A549 treated with dexamethasone at 1 μM for 4 hours (cell line): ENCODE results near the gene DCUN1D4. TPM values are rescaled to one million over a fixed set of nuclear protein-coding genes. Genes with fewer than 3 reads are reported as not detected.

ENCODE experiments used
- total RNA-seq: library from RNA; stranded (reverse); fragments of 200-300 nt; extraction: Qiagen RNA extraction; gene quantifications from 5 replicates; pipeline ENCODE4 v1.2.3, GENCODE V29; 2022

The DCUN1D4 gene
- 10.5 to 22.4 TPM (median 18.2 TPM) in 5 replicates for total RNA-seq

DNA sequence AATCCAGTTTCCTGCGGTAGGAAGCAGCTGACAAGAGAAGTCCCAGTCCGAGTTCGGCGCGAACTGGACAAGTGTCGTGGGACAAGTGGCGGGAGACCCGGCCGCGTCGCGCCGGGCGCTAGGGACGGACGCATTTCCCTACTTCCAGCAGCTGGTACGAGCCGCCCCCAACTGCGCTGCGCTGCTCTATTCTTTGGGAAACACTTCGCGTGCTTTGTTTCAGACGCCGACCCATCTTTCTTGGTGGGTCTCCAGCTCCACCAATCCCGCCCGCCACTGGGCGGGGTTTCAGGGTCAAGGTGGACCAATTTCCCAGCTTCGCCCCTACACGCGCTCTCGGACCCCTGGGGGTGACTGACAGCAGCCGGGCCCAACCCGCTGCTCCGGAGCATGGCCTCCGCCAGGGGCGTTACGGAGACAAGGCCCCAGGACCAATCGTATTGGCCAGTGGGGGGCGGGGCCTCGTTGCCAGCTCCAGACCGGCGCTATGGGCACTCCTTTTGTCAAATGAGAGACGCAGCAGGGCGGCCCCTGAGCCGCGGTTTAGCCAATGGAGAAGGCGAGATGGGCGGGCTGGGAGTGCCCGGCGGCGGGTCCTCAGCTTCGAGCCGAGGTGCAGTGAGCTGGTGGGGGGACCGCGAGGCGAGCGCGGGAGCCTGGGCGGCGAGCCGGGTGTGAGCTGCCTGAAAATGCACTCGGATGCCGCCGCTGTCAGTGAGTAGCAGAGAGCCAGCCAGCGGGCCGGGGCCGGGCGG, at the start of gene DCUN1D4:
DCUN1D4 (plus strand) TSS at position 600 of the 755 bp plus-strand sequence; CDS start at position 690, 90 bp downstream.

Other genes starting within 250 kb of the DCUN1D4 start
- 0.05 to 0.18 TPM (median 0.10 TPM) in 5 replicates for gene LRRC66, start 177.2 kb downstream of the DCUN1D4 start, total RNA-seq
- gene SGCB, start 195.1 kb downstream of the DCUN1D4 start, total RNA-seq = 17.5 to 21.1 TPM (median 20.3 TPM) in 5 replicates
- 3.4 to 5.1 TPM (median 4.6 TPM) in 5 replicates for gene SPATA18, start 208.2 kb downstream of the DCUN1D4 start, total RNA-seq